ENCODE measurements around the gene FLOT2.
"Not testable (repeated sequence)": the region's sequence is repeated elsewhere in the genome, so short reads cannot be mapped to it uniquely, and the experiment has no call there.

FLOT2 gene

DNA sequence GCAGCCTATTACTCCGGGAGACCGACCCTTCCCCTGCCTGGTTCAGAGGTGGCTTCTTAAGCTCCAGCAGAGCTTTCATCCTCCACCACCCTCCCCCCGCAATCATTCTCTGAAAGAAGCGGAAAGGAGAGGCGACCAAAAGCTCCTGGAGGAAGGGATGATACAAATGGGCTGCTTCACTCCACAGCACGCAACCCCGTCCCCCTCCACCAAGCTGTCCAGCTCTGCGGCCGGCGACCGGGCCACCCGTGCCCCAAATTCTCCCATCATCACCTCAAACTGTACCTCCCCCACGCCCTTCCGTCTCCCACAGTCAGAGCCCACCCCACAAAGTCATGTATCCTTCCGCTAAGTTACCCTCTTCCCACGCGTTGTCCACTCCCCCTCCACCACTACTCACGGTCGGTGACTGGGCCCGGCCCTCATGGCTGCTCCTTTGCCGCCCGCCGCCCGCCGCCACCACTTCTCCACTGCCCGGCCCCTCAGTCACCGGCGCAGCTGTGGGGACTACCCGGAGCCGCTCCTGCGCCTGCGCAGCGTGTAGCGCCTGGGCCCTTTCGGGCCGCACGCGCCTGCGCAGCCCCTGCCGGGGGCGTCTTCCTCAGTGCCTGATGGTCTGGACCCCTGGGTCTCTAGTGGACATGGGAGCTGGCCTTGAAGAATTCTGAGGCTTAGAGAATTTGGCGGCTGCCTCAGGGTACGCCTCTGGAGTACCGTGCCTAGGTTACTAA lies 55.1 kb downstream of the FLOT2 start, which contains the start of gene FAM222B:
Gene FAM222B (minus strand): TSS at position 509 of the 731 bp plus-strand sequence. CDS start 76,123 bp downstream, outside the sequence.
- DNase-seq (ENCODE audit: low spot score): peak; percentile 90

DNA sequence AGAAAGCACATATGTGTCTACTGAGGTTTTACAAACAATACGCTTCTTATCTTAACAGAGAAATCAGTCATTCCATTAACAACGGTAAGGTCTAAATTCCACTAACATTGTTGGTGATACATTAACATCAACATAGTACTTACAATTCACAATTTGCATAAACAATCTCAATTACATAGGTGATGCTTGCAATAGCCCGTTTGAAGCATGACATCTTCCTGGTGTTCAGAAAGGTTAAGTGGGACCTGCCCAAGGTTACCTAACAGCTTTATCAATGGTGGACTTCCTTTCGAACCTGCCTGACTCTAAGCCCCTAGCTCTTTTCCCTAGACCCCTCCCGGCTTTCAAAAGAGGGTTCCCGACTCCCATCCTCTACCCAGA lies 55.6 kb downstream of the FLOT2 start:
- peak; percentile 32 for DNase-seq (ENCODE audit: low spot score)

DNA sequence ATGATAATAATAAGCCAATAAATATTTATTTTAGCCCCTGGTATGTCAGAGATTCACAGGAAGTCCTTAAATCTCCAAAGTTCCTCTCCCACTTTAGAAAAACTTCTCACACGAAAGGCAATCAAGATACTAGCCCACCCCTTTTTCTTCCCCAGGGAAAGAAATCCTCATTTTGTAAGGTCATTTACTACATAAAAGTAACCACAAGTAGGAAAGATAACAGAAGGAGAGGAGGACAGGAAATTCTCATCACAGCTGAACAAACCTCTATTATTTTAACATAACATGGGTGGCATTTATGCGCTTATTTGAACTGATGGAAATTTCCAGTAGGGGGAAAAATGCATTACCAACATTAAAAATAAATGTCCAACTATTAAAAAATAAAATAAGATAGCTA lies 58.3 kb downstream of the FLOT2 start:
- DNase-seq (ENCODE audit: low spot score): no peak

DNA sequence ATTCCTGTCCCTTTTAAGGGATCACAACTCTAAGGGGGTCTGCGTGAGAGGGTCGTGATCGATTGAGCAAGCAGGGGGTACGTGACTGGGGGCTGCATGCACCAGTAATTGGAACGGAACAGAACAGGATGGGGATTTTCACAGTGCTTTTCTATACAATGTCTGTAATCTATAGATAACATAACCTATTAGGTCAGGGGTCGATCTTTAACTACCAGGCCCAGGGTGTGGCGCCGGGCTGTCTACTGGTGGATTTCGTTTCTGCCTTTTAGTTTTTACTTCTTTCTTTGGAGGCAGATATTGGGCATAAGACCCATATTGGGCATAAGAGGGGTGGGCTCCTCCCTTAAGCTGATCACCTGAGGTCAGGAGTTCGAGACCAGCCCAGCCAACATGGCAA lies 61.0 kb downstream of the FLOT2 start:
- not testable (repeated sequence) for DNase-seq (ENCODE audit: low spot score)

DNA sequence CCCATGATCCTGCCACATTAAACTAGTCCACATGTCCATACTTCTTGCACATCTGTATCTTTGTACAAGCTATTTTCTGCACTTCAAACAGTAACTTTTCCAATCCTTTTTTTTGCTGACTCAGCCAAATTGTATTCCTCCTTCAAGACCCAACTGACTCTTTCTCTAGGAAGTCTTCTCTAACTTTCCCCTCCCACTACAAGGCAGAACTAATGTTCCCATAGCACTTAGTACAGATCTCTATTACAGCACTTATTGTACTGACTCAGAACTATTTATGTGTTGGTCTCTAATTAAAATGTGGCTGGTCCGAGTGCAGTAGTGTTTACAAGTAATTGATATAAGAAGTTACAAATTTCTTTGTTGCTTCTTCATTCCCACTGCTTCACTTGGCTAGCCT lies 63.1 kb downstream of the FLOT2 start:
- DNase-seq (ENCODE audit: low spot score): no peak

Data from RKO (cell line).